Activated CD4-positive, alpha-beta T cell treated with anti-CD3 and anti-CD28 coated beads for 48 hours (primary cell): Measurements from ENCODE around the gene GMDS.

Experiments used
- DNase-seq: peaks from one replicate; pipeline ENCODE4 v3.0.0-alpha.2; 2020

Gene GMDS

GRCh38 chr6:1878330-1878729, 367.1 kb downstream of the GMDS start:
- DNase-seq = no peak

GRCh38 chr6:1873781-1874180, 371.6 kb downstream of the GMDS start:
- DNase-seq = no peak

DNA sequence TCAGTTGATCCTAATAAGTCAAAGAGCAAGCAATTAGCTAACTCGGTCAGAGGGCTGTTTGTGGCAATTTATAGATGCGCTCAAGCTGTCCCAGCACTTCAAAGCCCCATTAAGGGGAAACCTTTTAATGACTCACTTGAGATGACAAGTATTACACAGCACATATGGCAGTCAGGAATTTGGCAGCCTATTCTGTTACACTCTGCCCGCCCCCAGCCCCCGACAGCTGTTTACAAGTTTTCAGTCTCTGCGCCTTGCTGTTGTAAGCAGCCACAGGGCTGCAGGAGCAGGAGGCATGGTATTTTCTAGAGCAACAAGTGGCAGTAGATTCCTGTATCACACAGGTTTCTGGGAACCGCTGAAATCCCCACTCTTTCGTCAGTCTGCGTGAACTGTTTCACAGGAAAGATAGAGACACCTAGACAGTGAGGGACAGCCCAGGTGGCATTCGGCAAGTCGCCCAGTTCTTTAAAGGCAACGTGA, 372.7 kb downstream of the GMDS start:
- no peak for DNase-seq

DNA sequence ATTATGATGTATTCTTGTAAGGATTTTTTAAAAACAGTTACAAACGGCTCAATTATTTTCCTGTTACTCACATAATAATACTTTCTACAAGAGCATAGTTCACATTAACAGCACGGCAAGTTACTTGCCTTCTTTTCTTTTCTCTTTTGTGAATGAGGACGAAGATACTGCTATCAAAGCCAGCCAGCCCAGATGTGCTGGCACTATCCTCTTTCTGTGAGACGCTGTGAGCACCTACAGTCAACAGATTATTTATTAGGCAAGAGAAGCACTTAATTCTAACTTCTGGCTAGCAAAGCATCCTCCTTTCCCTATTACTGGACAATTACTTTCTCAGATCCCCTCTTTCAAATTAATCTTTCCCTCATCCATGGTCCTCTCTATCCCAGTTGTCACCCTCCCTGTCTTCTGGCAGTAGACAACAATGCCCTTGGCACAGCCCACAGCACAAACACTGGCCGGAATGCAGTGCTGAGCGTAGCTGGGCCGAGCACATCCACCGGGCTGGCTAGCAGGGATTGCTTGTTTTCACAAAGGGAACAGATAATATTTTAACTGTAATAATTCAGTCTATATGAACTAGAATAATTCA, 373.6 kb downstream of the GMDS start:
- no peak for DNase-seq

GRCh38 chr6:1870932-1871331, 374.5 kb downstream of the GMDS start:
- no peak for DNase-seq

DNA sequence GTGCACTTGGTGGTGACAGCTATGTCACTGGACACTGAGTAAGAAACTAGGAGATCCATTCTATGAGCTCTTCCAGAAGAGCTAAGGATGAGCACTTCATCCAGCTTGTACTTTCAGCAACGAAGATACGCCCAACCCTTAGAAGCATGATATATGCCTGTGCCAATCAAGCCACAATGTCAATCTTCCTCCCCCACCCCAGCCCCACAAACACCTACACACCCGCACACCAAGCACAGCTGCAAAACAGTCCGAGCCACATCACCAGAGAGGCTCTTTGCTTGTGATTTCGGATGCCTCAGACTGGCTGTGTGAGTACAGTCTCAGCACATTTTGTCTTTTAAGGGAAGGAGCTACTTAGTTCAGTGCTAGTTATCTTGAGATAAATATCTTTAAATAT, 375.2 kb downstream of the GMDS start:
- no peak for DNase-seq

GRCh38 chr6:1869769-1870168, 375.6 kb downstream of the GMDS start:
- DNase-seq = no peak

DNA sequence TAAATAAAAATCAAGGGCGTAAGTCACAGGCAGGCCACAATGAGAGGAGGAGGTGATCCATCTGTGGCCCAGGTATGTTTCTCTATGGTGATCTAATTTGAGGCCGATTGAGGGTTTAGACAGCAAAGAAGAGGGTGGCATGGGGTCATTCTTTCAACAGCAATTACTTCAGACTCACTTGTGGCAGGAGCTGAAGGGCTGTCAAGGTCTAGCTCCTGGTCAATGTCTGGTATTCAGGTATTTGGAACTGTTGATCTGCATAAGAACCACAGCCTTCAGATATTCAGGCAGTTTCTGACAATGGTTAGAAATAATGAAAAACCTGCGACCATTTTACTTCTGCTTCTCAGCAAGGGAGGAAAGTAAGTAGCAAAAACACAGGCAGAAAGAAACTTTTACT, 376.1 kb downstream of the GMDS start:
- DNase-seq = no peak

DNA sequence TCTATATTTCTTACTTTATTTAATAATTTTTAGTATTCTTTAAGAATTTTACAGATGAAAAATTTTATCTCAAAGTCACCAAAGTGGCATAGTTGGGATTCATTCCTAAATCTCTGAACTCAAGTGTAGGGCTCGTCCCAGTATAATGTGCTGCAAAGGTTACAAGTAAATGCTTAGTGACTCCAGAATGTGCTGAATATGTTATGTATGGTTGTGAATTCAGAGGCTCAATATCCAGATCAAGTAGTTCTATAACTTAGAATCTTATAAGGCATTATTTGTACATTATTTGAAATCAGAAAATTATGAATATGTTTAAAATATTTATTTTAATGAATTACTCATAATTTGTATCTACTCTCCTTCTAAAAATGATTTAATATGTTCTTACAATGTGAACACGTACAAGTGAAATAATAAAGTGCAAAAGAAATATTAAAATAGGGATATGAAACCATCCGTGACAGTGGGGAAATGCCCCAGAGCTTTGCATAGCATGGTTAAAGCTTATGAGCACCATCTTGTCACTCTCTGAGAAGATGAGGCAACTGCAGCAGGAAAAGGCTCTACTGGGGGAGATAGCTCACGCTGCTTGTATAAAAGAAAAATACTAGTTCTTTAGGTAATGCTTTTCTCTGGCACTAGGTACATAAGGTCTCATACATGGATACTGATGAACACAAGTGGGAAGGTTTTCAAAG, 376.7 kb downstream of the GMDS start:
- no peak for DNase-seq

DNA sequence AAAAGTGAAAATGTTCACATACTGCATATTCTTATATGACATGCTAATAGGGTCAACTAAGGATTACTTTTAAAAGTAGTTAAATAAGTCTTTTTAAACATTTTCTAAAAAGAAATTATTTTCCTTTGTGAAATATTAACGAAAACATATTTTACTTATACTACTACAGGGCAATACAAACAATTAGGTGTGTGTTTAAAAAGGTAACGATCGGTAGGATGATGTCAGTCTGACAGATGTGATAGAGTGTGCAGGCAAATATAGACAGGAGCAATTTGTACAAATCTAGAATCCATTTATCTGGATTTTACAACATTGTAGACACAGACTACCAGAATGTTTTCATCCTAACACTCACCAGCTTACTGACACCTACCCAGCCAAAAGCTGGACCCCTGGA, 378.2 kb downstream of the GMDS start:
- no peak for DNase-seq

DNA sequence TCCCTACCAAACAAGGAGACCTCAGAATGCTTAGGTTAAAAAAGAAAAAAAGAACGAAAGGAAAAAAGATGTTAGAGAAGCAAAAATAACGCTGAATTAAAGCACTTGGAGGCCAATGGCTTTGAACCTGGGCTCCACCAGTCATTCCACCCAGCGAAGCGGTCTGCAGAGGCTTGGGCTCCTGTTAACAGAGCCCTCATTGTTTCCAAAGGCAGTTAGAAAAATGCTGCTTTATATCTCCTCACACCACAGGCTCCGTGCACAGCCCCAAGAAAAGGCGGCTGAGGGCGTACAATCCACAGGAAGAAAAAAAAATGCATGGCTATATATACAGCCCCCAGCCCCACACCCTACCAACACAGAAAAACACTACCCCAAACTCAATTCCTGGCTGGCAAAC, 379.8 kb downstream of the GMDS start:
- no peak for DNase-seq

DNA sequence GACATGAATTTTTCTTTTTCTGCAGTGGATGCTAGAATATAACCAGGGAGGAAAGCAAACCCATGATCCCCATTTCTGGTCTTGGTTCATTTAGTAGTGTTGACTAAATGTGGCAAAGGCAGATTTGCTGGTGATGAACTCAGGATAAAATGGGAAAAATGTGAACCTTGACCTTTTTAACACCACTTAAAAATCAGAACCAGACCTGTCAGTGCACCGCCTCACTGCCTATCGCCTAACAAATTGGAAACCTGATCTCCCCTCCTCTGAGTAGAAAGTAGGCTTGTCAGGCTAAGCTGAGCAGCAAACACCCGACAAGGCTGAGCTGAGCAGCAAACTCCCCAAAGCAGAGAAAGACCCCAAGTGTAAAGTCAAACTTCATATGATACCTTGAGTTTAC, 380.9 kb downstream of the GMDS start:
- no peak for DNase-seq

DNA sequence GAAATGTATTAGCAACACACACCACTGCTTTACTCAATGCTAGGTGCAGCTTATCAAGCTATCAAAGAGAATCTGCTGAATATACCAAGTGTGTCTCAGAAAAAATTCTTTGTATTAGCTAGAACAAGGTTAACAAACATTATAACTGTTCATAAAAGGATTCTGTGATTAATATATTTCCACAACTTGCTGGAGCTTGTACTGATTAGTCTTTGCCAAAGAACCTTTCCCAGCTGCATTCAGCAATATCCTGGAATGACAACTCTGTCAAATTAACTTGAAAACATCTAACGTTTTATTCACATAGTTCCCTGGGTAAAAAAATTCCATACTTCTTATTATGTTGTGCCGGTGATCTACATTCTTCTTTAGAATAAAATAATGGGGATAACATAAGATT, 383.0 kb downstream of the GMDS start:
- DNase-seq = no peak

DNA sequence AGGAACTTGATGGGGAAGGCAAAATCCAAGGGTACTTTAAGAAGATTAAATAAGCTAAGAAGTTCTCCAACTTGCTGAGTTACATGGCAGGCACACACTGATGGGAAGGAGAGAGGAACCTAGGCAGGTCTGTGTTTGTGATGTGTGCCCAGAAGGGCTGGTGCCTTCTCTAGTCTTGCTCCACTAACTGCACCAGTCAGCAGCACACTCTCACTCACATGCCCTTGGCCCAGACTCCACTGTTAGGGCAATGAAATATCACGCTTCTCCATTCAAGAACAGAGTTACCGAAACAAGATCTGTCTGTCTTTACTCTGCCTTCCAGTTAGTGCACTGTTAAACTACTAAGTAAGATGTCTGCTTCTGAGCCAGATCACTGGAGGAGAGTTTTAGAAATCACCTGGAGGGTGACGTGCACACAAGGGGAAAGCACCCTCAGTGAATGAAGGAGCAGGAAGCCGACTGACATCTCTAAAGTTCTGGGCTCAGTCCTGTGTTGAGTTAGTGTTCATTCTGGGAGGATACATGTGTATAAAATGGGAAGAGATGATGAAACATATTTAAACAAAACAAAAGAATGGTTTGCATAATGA, 384.6 kb downstream of the GMDS start:
- no peak for DNase-seq

- no peak for DNase-seq
These were observed 386.5 kb downstream of the GMDS start for GRCh38 chr6:1858859-1859258.

DNA sequence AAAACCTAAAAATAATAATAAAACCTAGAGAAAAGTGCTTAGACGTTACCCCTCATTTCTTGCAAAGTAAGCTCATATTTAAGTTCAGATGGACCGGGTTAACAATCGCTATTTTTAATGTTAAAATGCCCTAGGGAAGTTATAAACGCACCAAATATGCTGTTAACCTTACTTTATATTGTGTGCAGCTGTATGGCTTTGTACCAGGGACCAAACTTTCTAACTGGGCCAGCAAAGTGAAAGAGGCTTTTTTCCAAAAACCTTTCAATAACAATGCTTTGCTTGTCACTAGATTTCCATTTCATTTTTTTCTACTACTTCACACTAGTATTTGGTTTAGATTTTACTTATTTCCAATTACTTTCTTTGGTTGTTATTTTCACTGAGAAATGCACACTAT, 387.2 kb downstream of the GMDS start:
- DNase-seq = no peak

GRCh38 chr6:1856381-1856780, 389.0 kb downstream of the GMDS start:
- no peak for DNase-seq

- DNase-seq = no peak
These were observed 389.5 kb downstream of the GMDS start for GRCh38 chr6:1855890-1856289.

DNA sequence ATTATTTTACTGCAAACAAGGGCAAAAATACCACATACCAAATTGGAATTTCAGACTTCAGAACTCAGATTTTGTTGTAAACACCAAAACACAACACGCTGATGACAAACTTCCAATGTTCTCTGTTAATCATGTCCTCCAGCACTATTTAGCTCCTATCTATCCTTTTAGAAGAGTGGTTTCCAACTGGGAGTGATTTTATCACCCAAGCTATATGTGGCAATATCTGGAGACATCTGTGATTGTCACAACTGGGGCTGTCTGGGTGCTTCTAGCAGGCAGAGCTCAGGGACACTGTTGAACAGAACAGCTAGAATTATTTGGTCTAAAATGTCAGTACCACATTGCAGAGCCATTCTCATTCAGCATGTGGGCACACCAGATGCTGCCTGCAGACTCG, 391.1 kb downstream of the GMDS start:
- DNase-seq = no peak

DNA sequence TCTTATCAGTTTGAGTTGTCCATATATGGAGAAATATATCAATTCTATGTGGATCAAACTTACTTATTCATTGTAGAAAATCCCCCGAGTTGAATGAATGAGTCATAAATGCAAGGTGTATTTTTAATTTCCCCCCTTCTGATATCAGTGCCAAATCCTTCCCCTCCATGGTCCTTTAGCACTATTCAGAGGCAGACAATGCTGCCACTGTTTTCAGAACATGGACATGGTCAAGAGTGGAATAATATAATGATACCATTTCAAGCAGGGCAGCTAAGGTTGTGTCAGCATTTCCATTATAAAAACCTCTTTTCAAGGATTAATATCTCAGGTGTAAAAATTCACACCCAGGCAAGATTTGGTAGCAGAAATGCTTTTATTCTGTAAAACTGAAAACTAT, 391.6 kb downstream of the GMDS start:
- DNase-seq = no peak

- DNase-seq = no peak
These were observed 393.5 kb downstream of the GMDS start for GRCh38 chr6:1851681-1852456.

- DNase-seq = no peak
These were observed 394.6 kb downstream of the GMDS start for GRCh38 chr6:1850840-1851157.

DNA sequence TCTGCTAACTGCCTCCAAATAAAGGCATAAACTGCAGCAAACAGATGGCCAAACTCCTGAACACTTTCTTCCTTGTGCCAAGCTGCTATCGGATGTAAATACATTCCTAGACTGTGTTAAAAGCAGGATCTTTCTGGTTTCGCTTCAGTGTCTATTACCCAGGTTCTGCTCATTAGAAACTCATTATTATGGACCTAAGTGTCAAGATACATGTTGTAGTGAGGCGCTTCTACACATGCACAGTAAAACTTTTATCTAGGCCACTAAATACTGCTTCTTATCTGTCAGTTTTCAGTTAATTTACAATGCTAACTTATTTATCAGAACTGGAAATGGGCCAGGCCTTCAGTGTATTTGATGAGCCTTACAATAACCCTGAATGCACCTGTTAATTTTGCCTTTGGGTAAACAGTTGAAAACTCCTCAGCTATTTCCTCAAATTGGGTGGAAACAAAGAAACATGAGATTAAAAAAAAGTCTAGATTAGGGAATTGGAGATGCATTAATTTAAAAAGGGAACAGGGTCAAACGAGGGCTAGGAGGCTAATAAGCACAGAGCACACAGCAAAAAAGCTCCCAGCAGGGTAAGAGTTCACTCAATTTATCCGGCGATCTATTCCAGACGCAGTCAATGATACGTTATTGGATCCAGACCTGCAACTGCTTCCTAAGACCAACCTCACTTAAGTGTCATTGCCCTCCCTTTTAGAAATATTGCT, 395.1 kb downstream of the GMDS start:
- no peak for DNase-seq
